Measurements from ENCODE around the gene WWC1.
A peak's percentile ranks its signal among the peaks of the same experiment; 100 is the strongest.

The WWC1 gene

GRCh38 chr5:168261227-168261571 lies 30.2 kb upstream of the WWC1 start:
- no peak for TF ChIP-seq CTCF (IDR thresholded peaks at IDR 0.05; ENCODE audit: control extremely low read depth, extremely low read depth, low read depth, missing control alignments)
- DNase-seq (ENCODE audit: extremely low spot score) = no peak
- ChIA-PET POLR2A (no interaction called here), CTCF (interaction anchor here (1.3 kb wide), 1 partner anchor 9 kb away, joined by 3 read pairs; no protein-coding TSS in a partner anchor)

GRCh38 chr5:168262042-168262743 lies 29.3 kb upstream of the WWC1 start:
- no peak for TF ChIP-seq CTCF (IDR thresholded peaks at IDR 0.05; ENCODE audit: control extremely low read depth, extremely low read depth, low read depth, missing control alignments)
- CTCF ChIA-PET = interaction anchor here (1.3 kb wide), 1 partner anchor 8 kb away, joined by 3 read pairs; no protein-coding TSS in a partner anchor
- POLR2A ChIA-PET = no interaction called here
- DNase-seq (ENCODE audit: extremely low spot score) = no peak

GRCh38 chr5:168263121-168263520 lies 28.3 kb upstream of the WWC1 start:
- no peak for DNase-seq (ENCODE audit: extremely low spot score)
- TF ChIP-seq CTCF (IDR thresholded peaks at IDR 0.05; ENCODE audit: control extremely low read depth, extremely low read depth, low read depth, missing control alignments) = no peak
- ChIA-PET POLR2A (no interaction called here), CTCF (no interaction called here)

DNA sequence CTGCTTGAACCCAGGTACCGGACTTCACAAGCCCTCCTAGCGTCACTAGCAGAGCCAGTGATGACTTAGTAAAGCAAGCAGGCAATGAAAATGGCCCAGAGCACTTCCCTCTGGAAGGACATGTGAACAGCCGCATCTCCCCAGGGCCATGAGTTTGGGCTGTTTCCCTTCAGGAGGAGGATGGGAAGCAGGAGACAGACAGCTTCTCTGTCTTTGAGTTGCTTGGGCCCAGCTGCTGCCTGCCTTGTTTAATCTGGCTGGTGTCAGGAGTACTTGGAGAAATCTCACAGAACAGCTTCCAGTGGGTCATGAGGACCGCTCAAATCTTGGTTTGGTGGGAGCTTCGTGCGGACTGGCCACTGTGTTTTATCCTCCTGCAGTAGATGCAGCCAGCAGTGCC lies 25.4 kb upstream of the WWC1 start:
- no peak for TF ChIP-seq CTCF (IDR thresholded peaks at IDR 0.05; ENCODE audit: control extremely low read depth, extremely low read depth, low read depth, missing control alignments)
- DNase-seq (ENCODE audit: extremely low spot score) = no peak
- ChIA-PET CTCF (interaction anchor here (1.1 kb wide), 1 partner anchor 13 kb away, joined by 3 read pairs; no protein-coding TSS in a partner anchor), POLR2A (no interaction called here)

DNA sequence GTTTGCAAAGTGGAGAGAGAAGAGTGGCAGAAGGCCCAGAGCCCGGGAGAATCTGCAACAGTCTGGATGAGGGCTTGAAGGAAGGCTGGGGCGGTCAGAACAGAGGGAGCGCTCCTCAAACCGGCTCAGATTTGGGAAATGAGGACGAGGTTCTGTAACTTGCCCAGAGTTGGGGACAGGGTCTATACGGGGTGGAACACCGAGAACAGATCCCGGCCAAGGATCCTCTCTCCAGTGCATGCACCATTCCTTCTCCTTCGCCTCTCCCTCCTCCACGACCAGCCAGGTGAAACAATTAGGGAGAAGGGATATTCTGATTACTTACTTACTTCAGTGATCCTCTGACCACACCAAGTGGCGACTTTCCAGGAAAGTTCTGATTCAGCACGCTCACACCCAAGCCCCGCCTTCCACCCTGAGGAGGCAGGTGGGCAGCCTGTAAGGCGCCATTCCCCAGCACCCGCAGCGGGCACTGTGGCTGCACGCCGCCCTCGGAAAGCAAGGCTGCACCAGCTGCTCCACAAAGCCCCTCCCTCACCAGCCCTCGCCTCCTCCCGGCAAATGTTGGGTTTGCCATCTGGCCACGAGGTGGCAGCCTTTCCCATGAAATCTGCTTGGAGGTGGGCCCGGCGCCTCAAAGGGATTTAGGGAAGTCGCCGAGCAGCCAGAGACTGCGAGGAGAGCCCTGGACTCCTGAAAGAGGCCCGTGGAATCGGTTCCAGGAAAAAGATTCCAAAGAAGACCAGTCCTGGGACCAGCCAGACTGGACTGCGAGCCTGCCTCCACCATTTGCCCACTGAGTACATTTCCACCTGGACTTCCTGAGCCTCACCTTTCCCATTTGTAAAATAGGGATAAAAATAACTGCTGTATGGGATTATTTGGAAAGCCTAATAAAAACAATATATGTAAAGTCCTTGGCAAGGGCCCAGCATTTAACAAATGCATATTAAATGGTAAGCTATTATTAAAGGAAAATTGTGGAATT lies 22.2 kb upstream of the WWC1 start:
- ChIA-PET POLR2A (no interaction called here), CTCF (interaction anchor here (0.7 to 3.2 kb wide), 28 partner anchors 8 to 1313 kb away, joined by 3 to 18 read pairs (median 4); partner anchors contain the start of gene RARS1)
- peak; percentile 85 for DNase-seq (ENCODE audit: extremely low spot score)
- TF ChIP-seq CTCF (IDR thresholded peaks at IDR 0.05; ENCODE audit: control extremely low read depth, extremely low read depth, low read depth, missing control alignments) = peak; percentile 96

DNA sequence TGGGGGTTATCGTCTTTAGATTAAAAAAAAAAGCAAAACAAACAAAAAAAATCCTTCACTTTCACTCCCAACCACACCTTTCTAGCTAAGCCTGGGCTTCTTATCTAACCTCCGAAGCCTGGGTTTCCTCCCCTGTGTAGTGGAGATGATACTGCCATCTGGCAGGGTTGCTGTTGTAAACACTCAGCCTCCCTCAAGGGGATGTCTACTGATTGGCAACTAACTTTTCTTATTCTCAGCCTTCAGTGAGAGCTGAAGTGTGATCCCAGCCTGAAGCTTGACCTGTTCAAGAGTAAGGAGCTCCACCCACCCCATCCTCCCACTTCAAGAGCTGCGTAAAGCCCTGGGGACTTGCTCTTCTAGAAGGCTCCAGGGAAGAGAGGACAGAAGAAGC lies 21.5 kb upstream of the WWC1 start:
- TF ChIP-seq CTCF (IDR thresholded peaks at IDR 0.05; ENCODE audit: control extremely low read depth, extremely low read depth, low read depth, missing control alignments) = no peak
- ChIA-PET POLR2A (no interaction called here), CTCF (interaction anchor here (0.7 to 3.2 kb wide), 18 partner anchors 8 to 1313 kb away, joined by 3 to 18 read pairs (median 4); no protein-coding TSS in a partner anchor)
- no peak for DNase-seq (ENCODE audit: extremely low spot score)

Data from GM10248 (cell line).